ENCODE data around the gene CES2.
"Not testable (repeated sequence)": the region's sequence is repeated elsewhere in the genome, so short reads cannot be mapped to it uniquely, and the experiment has no call there.

Gene CES2

DNA sequence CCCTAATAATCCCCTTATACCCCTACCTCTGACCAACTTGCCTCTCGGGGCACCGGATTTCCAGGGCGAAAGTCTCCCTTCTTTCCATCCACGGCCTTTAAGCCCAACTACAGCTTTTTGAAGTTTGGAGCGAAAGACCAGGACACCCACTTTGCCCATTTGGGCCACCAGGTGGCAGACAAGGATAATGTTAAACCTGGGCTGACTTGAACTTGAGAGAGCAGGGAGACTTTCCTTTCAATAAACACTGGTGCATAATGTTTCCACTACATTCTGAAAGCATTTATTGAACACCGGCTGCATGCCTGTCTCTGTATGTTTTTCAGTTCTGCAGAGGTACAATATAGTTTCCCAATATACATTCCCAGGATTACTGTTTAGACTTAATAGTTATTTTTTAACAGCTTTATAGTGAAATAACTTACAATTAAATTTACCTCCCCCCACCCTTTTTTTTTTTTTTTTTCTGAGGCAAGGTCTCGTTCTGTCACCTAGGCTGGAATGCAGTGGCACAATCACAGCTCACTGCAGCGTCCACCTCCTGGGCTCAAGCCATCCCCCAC is 18.9 kb downstream of the CES2 start:
- no peak for DNase-seq (ENCODE audit: low spot score)
- TF ChIP-seq, protein P1, sequence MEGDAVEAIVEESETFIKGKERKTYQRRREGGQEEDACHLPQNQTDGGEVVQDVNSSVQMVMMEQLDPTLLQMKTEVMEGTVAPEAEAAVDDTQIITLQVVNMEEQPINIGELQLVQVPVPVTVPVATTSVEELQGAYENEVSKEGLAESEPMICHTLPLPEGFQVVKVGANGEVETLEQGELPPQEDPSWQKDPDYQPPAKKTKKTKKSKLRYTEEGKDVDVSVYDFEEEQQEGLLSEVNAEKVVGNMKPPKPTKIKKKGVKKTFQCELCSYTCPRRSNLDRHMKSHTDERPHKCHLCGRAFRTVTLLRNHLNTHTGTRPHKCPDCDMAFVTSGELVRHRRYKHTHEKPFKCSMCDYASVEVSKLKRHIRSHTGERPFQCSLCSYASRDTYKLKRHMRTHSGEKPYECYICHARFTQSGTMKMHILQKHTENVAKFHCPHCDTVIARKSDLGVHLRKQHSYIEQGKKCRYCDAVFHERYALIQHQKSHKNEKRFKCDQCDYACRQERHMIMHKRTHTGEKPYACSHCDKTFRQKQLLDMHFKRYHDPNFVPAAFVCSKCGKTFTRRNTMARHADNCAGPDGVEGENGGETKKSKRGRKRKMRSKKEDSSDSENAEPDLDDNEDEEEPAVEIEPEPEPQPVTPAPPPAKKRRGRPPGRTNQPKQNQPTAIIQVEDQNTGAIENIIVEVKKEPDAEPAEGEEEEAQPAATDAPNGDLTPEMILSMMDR (IDR thresholded peaks at IDR 0.05): peak; percentile 37
- no peak overlapping the region for H3K4me3 ChIP-seq
- no peak overlapping the region for H3K27ac ChIP-seq

DNA sequence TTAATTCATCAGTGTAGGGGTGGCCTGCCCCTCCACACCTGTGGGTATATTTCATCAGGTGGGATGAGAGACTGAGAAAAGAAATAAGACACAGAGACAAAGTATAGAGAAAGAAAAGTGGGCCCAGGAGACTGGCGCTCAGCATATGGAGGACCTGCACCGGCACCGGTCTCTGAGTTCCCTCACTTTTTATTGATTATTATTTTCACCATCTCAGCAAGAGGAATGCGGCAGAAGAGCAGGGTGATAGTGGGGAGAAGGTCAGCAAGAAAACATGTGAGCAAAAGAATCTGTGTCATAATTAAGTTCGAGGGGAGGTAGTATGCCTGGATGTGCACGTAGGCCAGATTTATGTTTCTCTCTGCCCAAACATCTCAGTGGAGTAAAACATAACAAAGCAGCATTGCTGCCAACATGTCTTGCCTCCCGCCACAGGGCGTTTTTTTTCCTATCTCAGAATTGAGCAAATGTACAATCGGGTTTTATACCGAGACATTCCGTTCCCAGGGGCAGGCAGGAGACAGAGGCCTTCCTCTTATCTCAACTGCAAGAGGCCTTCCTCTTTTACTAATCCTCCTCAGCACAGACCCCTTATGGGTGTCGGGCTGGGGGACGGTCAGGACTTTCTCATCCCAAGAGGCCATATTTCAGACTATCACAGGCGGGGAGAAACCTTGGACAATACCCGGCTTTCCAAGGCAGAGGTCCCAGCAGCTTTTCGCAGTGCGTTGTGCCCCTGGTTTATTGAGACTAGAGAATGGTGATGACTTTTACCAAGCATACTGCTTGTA is 20.2 kb downstream of the CES2 start:
- not testable (repeated sequence) for DNase-seq (ENCODE audit: low spot score); H3K27ac ChIP-seq; H3K4me3 ChIP-seq

DNA sequence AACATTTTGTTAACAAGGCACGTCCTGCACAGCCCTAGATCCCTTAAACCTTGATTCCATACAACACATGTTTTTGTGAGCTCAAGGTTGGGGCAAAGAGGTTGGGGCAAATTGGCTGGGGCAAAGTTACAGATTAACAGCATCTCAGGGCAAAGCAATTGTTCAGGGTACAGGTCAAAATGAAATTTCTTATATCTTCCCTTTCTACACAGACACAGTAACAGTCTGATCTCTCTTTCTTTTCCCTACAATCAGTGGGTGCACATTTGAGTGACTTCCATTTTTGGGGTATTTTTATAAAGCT is 20.8 kb downstream of the CES2 start:
- DNase-seq (ENCODE audit: low spot score); H3K27ac ChIP-seq; H3K4me3 ChIP-seq: not testable (repeated sequence)

DNA sequence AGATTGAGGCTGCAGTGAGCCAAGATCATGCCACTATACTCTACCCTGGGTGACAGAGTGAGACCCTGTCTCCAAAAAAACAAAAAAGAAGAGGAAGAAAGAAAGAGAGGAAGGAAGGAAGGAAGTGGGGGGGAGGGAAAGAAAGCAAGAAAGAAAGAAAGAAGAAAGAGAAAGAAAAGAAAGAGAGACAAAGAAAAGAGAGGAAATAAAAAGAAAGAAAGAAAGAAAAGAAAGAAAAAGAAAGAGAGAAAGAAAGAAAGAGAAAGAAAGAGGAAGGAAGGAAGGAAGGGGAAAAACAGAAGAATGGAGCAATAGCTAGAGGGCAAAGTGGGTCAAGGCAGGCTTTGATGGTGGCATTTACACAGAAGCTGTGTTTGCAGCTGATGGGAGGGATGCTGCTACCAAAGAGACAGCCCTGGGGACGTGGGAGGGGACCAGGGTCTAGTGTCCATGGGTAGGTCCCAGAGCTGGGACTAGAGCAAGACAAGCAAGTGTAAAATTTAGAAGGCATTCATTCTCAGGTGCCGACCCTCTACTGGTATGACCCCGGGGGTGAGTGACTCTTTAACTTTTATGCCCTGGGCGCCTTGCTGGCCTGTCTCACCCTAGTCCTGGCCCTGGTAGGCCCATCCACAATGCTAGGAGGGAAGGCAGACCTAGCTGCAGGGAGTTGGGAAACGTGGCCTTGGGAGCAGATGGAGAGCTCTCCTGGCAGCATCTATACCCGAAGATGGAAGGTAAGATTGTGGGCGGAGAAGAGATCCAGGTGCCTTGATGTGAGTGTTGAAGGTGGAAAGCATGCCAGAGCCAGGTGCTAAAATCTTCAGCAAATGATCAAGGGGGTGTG is 23.8 kb downstream of the CES2 start:
- TF ChIP-seq, protein P1 (IDR thresholded peaks at IDR 0.05): no peak
- Histone ChIP-seq H3K27ac (peak overlapping the region in 1 of 2 donors; percentile 43), H3K4me3 (no peak overlapping the region)
- no peak for DNase-seq (ENCODE audit: low spot score)

DNA sequence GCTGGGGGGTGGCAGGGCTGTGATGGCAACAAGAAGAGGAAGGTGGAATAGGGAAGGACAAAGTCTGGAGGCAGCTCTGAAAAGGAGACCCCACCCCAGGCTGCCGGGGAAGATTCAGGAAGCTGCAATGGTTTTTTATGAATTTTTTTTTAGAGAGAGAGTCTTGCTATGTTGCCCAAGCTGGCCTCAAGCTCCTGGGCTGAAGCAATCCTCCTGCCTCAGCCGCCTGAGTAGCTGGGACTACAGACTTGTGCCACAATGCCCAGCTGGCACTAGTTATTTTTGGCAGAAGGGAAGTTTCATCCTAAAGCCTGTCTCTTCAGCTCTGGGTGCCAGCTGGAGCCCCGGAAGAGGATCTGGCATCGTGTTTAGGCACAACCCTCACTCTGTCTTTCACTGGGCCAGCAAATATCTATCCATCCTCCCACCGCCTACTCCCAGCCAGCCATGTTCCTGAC is 24.4 kb downstream of the CES2 start:
- Histone ChIP-seq H3K27ac (peak overlapping the region in 1 of 2 donors; percentile 60), H3K4me3 (no peak overlapping the region)
- TF ChIP-seq, protein P1 (IDR thresholded peaks at IDR 0.05): no peak
- DNase-seq (ENCODE audit: low spot score): no peak

DNA sequence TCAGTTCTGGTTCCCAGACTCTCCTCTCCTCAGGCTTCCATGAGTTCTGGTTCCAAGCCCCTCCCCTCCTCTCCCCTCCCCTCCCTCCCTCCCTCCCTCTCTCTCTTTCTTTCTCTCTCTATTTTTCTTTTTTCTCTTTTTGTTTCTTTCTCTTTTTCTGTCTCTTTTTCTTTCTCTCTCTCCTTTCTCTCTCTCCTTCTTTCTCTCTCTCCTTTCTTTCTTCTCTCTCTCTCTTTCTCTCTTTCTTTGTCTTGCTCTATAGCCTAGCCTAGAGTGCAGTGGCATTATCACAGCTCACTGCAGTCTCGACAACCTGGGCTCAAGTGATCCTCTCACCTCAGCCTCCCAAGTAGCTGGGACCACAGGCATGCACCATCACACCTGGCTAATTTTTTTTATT is 25.0 kb downstream of the CES2 start:
- Histone ChIP-seq H3K27ac (peak overlapping the region in 1 of 2 donors; percentile 60), H3K4me3 (no peak overlapping the region)
- TF ChIP-seq, protein P1 (IDR thresholded peaks at IDR 0.05): no peak
- DNase-seq (ENCODE audit: low spot score): no peak

DNA sequence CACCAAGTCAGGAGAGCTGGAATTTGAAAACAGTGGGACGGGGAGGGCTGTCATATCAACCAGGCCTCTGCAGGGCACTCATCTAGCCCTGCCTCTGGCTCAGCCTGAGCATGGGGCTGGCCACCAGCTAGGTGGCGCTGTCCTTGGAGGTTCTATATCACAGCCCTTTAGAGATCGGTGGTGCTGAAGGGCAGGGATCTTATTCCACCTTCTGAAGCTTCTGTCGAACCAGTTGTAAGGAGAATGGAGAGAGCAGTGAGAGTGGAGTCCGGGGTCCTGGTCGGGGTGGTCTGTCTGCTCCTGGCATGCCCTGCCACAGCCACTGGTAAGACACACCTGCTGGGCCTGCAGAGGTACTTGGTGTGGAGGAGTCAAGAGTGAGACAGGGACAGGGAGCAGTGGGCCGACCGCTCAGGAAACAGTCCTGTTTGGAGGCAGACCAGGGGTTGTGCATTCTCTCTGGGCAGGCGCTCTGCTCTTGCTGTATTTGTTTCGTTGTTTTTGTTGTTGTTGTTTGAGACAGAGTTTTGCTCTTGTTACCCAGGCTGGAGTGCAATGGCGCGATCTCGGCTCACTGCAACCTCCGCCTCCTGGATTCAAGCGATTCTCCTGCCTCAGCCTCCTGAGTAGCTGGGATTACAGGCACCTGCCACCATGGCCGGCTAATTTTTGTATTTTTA is 25.9 kb downstream of the CES2 start, which contains the start of gene CES3:
CES3 (plus strand) TSS at position 202 of the 680 bp plus-strand sequence; CDS start at position 244, 42 bp downstream.
- TF ChIP-seq, protein P1 (IDR thresholded peaks at IDR 0.05): no peak
- Histone ChIP-seq H3K4me3 (no peak within 1 kb of the TSS), H3K27ac (peak within 1 kb of the TSS in 1 of 2 donors; percentile 60)
- DNase-seq (ENCODE audit: low spot score): no peak
